SKM-1 treated with dmso at 0.1 percent for 144 hours (cell line): Measurements from ENCODE around the gene ACSM2B.
"Not testable (repeated sequence)": the region's sequence is repeated elsewhere in the genome, so short reads cannot be mapped to it uniquely, and the experiment has no call there.

ENCODE experiments used
- DNase-seq: peaks from one replicate; lab custom pipeline; 2025; ENCODE audit not compliant: unreplicated experiment; lab: John Stamatoyannopoulos, UW

The ACSM2B gene, protein sequence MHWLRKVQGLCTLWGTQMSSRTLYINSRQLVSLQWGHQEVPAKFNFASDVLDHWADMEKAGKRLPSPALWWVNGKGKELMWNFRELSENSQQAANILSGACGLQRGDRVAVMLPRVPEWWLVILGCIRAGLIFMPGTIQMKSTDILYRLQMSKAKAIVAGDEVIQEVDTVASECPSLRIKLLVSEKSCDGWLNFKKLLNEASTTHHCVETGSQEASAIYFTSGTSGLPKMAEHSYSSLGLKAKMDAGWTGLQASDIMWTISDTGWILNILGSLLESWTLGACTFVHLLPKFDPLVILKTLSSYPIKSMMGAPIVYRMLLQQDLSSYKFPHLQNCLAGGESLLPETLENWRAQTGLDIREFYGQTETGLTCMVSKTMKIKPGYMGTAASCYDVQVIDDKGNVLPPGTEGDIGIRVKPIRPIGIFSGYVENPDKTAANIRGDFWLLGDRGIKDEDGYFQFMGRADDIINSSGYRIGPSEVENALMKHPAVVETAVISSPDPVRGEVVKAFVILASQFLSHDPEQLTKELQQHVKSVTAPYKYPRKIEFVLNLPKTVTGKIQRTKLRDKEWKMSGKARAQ

DNA sequence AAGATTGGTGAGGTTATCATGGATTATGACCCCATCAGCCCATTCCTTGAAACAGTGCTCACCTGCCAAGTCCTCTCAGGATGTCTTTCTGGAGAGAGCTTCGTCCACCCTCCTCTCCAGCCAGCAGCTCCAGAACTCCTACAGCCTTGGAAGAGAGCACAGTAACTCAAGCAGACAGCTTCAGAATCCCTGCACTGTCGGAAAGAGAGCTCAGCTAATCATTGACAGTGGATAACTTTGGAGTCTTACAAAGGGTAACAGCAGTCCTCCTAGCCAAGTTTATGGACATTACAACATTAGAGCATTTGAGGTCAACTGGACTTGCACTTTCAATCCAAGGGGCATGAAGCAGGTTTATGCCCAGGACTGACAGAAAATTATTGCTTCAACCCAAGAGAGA, at the start of gene ACSM2B:
TSS of gene ACSM2B (minus strand) at position 223 of the 400 bp plus-strand sequence. CDS start 11,522 bp downstream, outside the sequence.
- not testable (repeated sequence) for DNase-seq

DNA sequence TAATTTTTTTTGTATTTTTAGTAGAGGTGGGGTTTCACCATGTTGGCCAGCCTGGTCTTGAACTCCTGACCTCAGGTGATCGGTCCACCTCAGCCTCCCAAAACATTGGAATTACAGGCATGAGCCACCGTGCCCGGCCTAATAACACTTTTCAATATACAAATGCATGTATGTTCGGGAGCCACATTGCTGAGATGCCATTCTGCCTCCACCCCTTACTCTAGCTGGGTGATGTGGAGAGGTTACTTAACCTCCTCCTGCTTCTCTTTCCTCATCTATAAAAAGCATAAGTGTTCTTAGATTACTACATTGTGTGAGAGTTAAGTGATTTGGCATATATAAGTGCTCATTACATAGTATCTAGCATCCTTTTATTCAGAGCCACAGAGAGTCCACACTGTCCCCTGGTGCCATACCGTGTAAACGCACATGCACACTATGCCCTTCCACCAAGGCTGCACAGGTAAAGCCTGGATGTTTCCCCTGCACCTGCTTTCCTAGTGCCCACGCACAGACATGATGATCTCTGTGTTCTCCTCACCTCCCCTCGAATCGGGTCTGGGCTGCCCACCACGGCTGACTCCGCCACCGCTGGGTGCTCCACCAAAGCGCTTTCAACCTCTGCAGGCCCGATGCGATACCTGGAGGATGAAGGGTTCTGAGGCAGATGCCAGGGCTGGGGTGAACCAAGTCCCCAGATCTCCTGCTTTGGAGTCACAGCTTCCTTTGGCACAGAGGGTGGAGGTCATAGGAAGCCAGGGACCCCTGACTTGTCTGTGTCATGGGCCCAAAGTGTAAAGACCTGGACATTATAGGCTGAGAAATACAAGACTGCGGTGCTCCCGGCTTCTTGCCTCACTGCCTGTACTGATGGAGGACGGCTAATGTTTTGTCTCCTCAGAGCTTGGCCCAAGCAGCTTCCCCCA, 49.0 kb upstream of the ACSM2B start:
- no peak for DNase-seq

DNA sequence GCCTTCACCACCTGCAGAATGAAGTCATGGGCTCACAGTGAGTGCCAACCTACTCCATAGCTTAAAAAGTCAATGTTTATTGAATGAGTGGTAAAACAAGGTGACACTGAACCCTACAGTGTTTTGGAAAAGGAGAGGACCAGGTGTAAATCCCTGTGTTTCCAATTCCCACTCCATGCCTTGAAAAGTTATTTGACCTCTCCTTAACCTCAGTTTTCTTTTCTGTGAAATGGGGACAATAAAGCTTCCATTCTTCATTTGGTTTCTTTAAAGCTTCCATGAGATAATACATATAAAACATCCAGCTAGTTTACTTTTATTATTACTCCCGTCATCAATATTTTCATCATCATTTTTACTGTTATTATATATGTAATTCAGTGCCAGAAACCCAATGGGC, 48.0 kb upstream of the ACSM2B start:
- no peak for DNase-seq

DNA sequence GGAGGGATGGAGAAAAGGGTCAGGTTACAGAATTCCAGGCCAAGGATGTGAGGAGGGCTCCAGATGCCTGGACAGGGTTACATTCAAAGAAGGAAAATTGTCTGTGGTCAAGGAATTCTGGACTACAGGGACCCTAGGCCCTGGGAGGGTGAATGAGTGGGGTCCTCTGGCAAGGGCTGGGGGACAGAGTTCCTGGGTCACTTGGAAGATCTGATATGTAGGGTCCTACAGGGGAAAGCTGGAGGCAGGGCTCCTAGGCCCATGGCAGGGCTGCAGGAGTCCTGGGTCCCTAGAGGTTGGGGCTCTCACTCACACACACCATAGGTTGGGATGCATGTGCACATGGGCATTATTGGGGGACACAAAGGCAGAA, 46.3 kb upstream of the ACSM2B start:
- no peak for DNase-seq

DNA sequence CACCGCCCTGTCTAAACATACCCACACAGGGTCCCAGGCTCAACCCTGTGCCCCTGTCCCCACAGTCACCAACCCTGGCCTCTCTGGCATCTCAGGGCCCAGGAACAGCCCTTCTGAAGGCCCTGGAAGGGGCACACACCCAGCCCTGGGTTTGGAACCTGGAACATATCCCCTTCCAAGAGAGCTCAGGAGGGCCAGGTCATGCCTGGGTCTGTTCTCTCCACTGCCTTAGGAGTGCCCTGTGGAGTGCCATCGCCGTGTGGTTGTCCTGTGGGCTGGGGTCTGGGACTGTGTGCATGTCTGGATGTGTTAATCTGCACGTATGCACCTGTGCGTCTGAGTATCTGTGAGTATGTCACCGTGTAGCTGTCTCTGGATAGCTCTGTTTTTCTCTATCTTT, 45.2 kb upstream of the ACSM2B start:
- DNase-seq: no peak

DNA sequence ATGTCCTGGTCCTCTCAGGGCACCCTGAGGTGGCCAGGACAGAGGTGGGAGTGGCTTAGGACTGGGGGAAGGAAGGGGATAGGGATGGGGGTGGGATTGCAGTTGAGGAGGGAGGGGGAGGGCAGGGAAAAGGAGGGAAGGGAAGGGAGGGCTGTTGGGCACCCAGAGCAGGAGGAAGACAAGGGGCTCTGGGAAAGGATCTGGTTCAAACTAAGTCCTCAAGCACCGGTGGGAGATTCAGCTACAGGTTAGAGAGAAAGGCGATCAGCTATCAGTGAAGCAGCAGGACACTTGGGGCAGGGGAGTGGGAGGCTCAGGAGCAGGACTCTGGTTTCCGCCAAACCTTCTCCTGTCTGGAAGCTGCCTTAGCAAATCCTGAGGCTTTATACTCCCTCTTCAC, 44.6 kb upstream of the ACSM2B start:
- no peak for DNase-seq

DNA sequence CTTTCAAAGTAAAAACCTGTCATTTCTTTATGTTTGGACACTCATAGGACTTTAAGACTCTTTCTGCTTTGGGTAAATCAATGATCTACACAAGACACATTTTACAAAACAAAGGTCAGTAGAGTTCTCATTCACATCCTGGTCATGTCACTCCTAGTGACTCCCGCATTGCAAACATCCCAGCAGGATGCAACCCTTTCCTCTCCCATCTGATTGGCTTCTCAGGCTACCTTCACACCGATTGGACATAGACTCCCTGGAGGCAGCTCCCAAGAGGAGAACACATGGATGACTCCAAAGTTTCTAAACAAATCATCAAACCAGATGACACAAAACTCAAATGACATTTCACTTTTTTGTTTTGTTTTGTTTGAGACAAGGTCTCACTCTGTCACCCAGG, 43.8 kb upstream of the ACSM2B start:
- no peak for DNase-seq

DNA sequence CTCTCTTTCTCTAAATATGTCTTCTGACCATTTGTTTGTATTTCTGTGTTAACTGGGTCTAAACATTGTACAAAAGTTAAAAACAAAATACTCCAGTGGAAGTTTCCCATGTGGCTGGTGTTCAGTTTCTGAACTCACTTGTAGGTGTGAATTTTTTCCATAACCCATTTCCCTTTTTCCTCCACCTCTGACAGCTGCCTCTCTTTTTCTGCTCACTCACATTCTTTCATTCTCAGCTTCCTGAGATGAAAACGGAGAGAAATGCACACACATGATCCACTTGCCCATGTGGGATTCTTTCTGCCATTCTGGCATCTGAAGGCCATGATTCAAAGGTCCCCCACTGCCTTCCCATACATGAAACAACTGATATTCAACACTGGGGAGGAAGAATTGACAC, 41.1 kb upstream of the ACSM2B start:
- no peak for DNase-seq

DNA sequence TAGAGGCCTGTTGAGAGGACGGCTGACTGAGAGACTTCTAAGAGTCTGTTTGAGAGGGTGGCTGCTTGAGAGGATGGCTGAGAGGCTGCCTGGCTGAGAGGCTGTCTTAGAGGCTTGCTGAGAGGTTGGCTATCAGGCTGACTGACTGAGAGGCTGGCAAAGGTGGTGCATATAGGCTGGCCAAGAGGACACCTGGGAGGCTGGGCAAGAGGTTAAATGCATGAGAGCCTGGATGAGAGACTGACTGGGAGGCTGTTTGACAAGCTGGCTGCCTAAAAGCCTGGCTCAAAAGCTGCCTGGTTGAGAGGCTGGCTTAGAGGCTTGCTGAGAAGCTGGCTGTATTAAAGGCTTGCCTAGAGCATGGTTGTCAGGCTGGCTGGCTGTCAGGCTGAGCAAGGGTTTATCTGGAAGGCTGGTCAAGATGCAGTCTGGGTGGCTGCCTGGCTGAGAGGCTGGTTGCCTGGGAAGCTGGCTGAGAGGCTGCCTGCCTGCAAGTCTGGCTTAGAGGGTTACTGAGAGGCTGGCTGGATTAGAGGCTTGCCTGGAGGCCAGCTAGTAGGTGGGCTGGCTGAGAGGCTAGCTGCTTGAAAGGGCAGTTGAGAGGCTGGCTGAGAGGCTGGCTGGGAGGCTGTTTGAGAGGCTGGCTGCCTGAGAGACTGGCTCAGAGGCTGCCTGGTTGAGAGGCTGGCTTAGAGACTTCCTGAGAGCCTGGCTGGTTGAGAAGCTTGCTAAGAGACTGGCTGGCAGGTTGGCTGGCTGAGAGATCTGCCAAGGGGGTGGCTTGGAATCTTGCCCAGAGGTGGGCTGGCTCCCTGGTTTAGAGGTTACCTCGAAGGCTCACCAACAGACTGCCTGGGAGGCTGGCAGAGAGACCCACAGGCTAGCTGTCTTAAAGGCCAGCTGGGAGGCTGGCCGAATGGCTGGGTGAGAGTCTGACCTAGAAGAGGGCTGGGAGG, 38.3 kb upstream of the ACSM2B start:
- DNase-seq: no peak

DNA sequence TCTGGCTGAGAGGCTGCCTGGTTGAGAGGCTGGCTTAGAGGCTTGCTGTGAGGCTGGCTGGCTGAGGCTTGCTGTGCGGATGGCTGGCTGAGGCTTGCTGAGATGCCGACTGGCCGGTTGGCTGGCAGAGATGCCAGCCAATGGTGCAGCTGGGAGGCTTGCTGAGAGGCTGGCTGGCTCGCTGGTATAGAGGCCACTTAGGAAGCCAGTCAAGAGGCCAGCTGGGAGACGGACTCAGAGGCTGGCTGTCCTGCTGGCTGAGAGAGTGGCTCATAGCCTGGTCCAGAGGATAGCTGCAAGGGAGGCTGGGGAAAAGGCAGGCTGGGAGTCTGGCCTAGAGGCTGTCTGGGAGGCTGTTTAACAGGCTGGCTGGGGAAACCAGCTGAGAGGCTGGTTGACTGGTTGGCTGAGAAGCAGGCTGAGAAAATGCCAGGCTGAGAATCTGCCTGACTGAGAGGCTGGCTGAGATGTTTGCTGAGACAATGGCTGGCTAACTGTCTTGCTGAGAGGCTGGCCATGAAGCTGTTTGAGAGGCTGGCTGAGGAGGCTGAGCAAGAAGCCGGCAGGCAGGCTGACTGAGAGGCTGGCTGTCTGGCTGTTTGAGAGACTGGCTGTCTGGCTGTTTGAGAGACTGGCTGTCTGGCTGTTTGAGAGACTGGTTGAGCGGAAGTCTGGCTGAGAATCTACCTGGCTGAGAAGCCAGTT, 37.5 kb upstream of the ACSM2B start:
- no peak for DNase-seq

DNA sequence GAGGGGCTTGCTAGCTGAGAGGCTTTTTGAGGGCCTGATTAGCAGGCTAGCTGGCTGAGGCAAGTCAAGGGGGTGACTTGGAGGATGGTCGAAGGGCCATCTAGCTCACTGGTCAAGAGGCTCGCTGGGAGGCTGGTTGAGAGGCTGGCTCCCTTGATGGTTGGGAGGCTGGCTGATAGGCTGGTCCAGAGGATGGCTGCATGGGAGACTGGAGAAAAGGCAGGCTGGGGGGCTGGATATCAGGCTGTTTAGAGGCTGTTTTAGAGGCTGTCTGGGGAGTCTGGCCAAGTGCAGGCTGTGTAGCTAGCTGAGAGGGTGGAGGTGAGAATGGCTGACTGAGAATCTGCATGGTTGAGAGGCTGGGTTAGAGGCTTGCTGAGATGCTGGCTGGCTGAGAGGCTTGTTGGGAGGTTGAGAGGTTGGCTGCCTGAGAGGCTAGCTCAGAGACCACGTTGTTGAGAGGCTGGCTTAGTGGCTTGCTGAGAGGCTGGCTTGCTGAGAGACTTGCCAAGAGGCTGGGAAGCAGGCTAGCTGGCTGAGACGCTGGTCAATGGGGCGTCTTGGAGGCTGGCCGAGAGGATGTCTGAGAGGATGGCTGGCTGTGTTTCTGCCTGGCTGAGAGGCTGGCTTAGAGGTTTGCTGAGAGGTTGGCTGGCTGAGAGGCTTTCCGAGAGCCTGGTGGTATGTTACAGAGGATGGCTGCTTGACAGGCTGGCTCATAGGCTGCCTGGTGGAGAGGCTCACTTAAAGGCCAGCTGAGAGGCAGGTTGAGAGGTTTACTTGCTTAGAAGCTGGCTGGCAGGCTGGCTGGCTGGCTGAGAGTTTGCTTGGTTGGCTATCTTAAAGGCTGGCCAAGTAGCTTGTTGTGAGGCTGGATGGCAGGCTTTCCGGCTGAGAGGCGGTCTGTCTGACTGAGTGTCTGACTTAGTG, 36.6 kb upstream of the ACSM2B start:
- no peak for DNase-seq

DNA sequence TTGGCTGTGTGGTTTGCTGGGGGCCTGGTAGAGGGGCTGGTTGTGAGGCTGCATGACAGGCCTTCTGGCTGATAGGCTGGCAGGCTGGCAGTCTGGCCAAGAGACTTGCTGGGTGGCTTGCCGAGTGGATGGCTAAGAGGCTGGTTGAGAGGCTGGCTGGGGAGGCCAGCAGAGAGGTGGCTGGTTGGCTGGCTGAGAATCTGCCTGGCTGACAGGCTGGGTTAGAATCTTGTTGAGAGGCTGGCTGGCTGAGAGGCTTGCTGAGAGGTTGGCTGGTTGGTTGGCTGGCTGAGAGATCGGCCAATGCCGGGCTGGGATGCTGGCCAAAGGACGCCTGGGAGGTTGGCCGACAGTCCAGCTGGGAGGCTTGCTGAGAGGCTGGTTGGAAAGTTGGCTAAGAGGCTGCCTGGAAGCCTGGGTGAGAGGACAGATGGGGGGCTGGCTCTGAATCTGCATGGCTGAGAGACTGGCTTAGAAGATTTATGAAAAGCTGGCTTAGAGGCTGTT, 35.9 kb upstream of the ACSM2B start:
- no peak for DNase-seq

DNA sequence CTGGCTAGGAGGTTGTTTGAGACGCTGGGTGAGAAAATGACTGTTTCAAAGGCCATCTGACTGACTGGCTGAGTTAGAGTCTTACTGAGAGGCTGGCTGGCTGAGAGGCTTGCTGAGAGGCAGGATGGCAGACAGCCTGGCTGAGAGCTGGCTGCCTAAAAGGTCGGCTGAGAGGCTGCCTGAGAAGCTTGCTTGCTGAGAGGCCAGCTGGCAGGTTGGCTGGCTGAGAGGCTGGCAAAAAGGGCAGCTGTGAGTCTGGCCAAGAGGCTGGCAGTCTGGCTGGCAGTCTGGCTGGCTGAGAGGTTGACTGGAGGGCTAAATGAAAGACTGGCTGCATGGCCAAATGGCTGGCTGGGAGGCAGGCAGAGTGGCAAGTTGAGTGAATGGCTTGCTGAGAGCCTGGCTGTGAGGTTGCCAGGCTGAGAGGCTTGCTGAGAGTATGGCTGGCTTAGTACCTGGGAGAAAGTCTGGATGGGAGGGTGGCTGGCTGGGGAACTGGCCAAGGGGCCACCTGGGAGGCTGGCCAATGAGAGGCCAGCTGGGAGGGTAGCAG, 35.3 kb upstream of the ACSM2B start:
- DNase-seq: no peak

DNA sequence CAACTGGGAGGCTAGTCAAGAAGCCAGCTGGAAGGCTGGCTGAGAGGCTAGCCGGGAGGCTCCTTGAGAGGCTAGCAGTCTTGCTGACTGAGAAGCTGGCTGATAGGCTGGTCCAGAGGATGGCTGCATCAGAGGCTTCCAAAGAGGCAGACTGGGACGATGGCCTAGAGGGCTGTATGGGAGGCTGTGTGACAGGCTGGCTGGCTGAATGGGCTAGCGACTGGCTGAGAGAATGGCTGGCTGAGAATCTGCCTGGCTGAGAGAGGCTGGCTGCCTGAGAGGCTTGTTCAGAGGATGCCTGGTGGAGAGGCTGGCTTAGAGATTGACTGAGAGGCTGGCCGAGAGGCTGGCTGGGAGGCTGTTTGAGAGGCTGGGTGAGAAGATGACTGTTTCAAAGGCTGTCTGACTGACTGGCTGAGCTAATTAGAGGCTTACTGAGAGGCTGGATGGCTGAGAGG, 34.8 kb upstream of the ACSM2B start:
- no peak for DNase-seq

DNA sequence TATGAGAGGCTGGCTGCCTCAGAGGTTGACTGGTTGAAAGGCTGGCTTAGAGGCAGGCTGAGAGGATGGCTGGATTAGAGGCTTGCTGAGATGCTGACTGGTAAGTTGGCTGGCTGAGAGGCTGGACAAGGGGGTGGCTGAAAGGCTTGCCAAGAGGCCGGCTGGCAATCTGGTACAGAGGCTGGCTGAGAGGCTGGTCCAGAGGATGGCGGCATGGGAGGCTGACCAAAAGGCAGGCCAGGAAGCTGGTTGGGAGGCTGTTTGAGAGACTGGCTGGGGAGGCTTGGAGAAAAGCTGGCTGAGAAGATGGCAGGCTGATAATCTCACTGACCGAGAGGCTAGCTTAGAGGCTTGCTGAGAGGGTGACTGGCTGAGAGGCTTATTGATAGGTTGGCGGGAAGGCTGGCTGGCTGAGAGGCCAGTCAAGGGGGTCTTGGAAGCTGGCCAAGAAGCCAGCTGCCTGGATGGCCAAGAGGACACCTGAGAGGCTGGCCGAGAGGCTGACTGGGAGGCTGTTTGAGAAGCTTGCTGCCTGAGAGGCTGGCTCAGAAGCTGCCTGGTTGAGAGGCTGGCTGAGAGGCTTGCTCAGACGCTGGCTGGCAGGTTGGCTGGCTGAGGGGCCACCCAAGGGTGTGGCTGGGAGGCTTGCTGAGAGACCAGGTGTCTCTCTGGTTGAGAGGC, 34.2 kb upstream of the ACSM2B start:
- no peak for DNase-seq

DNA sequence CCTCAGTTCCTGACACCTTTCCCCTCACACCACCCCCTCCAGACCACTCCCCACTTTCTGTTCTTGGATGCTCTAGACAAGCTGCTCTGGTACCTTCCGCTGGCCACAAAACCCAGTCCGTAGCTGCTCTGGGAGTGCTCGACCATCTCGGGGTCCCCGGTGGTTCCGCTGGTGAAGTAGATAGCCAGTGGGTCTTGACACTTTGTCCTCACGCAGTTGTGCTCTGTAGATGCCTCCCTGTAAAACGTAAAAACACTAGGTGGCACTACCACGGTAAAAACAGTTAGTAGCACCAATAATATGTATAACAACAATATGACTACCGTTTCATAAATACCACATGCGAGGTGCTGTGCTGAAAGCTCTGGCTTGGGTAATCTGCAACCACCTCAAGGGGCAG, 26.0 kb upstream of the ACSM2B start:
- peak; percentile 1 for DNase-seq

DNA sequence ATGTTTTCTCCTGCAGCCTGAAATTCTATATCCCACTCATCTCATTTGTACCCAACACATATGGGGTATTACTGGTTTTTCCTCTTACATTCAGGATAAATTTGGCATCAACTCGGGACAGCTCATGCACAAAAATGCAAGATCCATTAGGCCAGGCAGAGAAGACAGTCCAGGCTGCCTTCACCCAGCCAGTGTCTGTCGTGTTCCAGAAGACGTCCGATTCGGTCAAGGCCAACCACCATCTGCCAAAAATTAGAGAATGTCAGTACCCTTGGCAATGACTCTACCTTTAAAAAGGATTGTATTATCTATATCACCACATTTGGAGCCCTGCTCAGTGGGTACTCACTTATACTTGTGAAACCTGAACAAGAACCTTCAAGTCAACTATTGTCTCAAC, 23.3 kb upstream of the ACSM2B start:
- not testable (repeated sequence) for DNase-seq
